ENCODE data around the gene SPON1. TPM values are rescaled to one million over a fixed set of nuclear protein-coding genes. Genes with fewer than 3 reads are reported as not detected.
"Not testable (repeated sequence)": the region's sequence is repeated elsewhere in the genome, so short reads cannot be mapped to it uniquely, and the experiment has no call there.

The SPON1 gene
- total RNA-seq, 1 donor from 2014 or later: 0.68 TPM

DNA sequence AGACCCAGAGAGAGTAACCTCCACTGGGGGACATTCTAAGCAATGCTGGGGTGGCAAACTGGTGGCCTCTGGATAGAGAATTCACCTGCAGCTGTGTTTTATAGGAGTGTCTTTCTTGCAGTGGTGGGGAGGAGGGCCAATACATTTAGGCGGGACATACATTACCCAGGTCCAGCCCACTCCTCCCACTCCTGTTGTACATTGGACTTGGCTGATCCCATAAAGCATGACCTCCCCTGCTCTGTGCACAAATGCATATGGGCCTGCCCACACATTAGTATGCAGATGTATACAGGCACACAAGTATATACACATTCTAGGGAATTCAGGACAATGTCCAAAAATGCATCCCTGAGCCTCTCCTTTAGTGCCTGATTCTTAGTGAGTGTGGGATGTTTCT, 297.4 kb downstream of the SPON1 start:
- no peak for DNase-seq (ENCODE audit: low spot score)
- peak; percentile 5 for ATAC-seq

DNA sequence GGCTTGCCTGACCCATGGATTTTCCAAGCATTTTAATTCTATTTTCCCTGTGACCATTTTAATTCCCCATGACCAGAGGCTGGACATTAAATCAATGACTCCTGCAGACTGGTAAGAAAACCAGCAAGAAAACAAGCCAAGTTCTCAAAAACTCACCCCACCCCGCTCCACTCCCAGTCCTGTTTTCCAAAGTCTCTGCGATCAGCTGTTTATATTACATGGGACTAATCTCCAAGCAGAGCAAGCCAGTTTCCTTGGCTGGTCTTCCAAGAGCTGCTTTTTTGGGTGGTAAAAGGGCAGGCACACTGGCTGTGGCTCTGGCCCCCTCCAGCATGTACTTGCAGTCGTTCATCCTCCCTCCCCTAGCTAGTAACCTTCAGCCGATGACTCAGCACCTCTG, 298.5 kb downstream of the SPON1 start:
- ATAC-seq (no peak), DNase-seq (ENCODE audit: low spot score) (no peak)

DNA sequence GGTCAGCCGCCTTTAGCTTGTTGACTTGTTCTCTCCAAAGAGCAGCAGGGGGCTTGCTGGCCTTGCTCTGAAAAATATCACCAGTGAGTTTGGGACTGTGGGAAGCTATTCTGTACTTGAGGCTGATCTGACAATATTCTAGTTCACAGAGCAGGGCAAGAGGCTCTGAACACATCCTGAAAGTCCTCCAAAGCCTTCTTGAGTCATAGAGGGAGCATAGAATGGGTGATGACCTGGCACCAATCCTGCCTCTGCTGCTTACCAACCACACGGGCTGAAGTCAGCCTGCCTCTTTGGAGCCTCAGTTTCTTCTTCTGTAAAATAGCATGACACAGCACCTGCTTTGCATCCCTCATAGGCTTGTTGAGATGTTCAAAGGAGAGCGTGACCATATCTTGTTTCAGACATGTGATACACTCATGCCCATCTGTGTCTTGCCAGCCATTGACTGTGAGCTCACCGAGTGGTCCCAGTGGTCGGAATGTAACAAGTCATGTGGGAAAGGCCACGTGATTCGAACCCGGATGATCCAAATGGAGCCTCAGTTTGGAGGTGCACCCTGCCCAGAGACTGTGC, 299.8 kb downstream of the SPON1 start:
- no peak for ATAC-seq

DNA sequence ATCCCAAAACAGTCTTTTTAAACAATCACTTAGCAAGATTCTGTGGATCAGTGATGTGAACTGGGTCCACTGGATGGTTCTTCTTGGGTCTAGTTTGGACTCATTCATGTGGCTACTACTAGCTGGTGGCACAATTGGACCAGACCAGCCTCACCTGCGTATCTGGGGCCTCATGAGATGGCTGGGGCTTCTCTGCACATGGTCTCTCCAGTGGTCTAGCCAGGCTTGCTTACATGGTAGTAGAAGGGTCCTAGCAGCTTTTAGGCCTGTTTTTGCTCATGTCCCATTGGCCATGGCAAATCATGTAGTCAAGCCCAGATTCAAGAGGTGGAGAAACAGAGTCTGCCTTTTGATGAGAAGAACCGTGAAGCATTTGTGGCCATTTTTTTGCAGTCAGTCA, 302.4 kb downstream of the SPON1 start:
- DNase-seq (ENCODE audit: low spot score) (no peak), ATAC-seq (no peak)

More for the DNA sequence above, 299.8 kb downstream of the SPON1 start:
- DNase-seq (ENCODE audit: low spot score): no peak

DNA sequence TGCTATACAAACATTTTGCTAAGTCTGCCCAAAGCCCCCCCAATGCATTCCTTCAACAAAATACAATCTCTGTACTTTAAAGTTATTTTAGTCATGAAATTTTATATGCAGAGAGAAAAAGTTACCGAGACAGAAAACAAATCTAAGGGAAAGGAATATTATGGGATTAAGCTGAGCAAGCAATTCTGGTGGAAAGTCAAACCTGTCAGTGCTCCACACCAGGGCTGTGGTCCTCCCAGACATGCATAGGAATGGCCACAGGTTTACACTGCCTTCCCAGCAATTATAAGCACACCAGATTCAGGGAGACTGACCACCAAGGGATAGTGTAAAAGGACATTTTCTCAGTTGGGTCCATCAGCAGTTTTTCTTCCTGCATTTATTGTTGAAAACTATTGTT, 304.1 kb downstream of the SPON1 start:
- no peak for ATAC-seq
- DNase-seq (ENCODE audit: low spot score): no peak

DNA sequence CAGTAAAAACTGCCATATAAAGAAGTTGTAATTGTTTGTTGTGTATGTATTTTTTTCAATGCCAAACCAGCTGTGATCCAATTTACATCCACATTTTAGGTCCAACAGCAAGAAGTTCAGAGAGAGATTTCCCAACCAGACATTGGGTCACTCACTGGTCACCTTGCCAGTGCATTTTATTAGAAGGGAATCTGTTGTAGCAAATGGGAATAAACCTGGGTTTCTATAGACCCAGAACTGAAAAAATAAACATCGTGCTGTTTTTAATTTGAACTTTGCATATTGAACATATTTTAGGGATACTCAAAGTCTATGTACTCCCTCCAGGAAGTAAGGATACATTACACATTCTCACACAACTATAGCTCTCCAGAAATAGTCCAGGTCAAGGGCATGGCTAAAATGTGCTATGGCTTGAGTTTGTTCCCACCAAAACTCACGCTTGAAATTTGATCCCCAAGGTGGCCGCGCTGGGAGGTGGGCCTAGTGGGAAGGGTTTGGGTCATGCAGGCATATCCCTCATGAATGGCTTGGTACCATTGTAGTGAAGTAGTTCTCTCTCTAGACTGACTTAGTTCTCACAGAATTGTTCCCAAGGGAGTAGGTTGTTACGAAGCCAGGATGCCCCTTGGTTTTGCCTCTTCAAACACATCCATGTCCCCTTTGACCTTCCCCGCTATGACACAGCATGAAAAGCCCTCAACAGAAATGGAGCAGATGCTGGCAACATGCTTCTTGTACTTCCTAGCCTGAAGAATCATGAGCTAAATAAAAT, 305.5 kb downstream of the SPON1 start:
- ATAC-seq (no peak), DNase-seq (ENCODE audit: low spot score) (no peak)

DNA sequence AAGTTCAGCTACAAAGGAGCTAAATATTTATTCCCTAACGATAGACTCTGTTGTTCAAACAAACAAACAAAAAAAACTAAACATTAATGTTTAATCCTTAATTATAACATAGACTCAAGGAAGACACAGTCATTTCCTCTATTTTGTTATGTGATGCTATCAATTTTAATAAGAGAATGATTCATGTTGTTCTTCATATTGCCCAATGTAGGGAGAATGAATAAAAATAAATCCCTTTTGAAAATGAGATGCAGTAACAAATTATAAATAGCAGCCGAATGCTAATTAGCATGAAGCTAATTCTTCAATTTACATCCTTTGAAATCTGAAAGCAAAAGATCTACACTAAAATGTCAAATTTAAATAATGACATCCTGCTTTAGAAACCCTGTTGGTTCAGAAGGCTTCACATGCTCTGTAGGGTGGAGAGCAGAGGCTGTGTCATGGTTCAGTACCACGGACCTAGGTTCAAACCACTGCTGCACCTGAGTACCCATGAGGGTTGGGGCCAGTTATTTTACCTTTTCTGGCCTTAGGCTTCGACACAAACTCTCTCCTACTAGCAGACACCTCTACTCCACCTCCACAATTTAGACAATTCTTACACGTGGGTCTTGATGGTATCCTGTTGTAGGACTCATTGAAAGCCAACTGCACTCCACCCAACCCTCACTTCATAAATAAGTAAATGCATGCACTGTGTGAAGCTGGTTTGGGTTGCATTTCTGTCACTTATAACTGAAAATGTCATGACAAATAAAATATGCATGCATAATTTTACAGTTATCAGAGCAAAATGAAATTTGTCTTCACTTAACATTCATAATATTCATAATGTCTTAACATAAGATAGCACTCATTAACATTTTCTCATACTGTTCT, 307.4 kb downstream of the SPON1 start:
- no peak for DNase-seq (ENCODE audit: low spot score)
- no peak for ATAC-seq

DNA sequence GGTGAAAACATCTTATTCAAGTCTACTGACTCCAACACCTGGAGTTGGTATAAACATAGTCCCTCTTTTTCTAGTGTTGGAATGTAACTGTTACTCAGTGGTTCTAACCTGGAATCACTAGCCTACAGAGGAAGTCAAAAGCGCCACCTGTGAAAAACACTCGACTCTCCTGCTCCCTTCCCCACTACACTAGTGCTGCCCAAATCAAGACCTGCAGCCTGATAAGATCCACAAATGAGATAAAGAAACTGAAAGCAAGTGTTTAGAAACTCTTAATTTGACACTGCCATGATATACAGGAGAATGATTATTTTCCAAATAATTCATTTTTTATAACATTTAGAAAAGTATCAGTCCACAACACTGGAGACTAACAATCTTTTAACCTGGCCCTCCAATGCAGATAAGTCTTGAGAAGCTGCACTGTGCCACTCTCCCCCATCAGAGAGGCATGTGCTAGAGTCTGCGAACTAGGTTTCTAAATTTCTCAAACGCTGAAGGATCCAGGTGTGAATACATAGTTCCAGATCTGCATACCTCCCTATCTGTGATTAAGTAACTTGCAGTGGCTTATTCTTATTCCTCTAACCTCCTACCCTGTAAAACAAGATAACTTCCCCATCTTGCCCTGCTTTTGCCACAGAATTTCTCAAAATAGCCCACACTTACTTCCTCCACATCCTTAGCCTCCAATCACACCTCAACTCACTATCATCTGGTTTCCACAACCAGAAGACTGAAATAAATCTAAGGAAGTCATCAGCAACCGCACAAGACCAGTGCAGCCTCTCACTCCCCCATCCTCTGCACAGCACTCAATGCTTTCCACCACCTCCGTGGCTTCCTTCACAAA, 308.4 kb downstream of the SPON1 start:
- DNase-seq (ENCODE audit: low spot score) (no peak), ATAC-seq (no peak)

DNA sequence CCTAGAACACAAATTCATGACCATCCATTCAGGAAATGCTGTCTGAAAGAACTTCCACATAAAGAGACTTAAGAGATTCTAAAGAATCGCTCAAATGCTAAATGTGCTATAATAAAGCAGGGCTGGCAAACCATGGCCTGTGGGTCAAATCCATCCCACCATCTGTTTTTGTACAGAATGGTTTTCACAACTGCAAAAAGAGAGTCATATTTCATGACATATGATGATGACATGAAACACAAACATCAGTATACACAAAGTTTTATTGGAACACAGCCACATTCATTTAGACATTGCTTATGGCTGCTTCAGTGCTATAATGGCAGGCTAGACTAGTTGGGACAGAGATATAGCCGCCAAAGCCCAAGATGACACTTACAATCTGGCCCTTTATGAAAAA, 311.4 kb downstream of the SPON1 start:
- no peak for DNase-seq (ENCODE audit: low spot score)
- ATAC-seq: no peak

DNA sequence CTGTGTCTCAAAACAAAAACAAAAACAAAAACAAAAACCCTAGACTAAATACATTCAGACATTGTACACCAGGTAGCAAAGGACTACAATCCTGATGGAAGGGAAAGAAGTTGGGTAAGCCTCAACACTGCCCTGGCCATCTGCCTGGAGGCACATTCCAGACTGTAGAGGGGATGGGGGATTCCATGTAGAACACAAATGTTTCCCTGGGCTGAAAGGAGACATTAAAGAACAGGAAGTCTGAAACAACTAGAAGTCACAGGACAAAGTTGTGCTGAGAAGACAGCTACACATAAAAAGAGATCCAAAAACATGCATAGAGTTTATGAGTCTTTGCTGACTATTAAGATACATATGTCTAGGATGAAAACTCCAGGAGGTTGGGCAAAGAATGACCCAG, 312.6 kb downstream of the SPON1 start:
- DNase-seq (ENCODE audit: low spot score) (no peak), ATAC-seq (no peak)

DNA sequence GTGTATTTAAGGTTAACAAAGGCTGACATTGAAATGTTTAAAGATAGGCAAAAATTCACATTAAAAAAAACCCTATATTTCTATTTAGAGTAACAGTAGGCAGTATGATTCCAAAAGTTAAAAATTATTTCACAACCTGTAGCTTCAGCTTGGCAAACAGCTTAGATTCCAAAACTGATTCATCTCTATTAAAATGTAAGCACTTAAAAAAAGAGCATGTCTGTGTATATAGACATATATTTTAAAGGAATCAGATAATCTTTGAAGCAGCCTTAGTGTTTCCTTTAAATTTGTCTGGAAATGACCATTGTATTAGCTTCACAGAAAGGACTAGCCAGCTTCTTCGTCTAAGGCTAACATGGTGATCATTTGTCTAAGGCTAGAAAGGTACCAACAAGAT, 316.3 kb downstream of the SPON1 start:
- DNase-seq (ENCODE audit: low spot score); ATAC-seq: not testable (repeated sequence)

DNA sequence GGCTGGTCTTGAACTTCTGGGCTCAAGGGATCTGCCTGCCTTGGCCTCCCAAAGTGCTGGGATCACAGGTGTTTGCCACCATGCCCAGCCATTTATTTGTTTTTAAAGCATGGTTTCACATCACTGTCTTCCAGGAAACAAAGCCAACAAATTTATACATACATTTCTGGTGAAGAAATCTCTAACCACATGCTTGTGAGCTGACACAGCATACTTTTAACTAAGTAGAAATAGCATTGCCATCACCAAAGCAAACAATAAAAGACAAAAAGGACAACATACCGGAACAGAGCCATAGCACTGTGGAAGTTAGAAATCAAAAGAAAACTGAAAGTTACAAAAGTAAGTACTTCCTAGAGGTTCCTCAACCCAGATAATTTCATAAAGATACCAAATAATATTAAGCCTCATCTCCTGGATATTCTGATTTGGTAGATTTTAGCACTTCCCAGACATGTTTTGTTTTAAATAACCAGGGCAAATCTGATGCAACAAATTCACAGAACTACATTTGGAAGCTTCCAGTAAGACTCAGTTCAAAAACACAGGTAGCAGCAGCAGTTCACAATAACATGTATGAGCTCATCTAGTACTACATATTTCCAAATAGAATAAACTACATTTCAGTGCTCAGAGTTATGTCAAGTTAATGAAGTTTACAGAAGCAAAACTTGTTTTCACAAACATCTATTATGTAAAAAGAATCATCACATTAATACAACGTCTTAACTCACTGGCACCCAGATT, 325.8 kb downstream of the SPON1 start:
- peak; percentile 36 for ATAC-seq

DNA sequence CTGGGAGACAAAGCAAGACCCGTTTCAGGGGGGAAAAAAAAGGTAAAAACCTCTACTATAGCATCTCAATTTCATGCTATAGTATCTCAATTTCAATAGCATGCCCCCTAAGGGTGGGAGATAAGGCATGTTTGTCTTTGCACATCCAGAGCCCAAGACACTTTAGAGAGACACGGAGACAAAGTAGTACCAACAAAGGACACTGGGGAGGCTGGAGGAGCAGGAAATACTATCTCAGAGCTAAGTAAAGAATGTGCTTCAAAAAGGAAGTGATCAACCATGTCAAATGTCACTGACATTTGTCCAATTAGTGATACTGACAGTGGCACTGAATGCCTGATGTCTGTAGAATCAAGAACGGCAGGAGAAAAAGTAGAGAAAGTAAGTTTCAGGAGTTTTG, 327.9 kb downstream of the SPON1 start:
- ATAC-seq (no peak), DNase-seq (ENCODE audit: low spot score) (no peak)

More for the DNA sequence above, 325.8 kb downstream of the SPON1 start:
- DNase-seq (ENCODE audit: low spot score): no peak

DNA sequence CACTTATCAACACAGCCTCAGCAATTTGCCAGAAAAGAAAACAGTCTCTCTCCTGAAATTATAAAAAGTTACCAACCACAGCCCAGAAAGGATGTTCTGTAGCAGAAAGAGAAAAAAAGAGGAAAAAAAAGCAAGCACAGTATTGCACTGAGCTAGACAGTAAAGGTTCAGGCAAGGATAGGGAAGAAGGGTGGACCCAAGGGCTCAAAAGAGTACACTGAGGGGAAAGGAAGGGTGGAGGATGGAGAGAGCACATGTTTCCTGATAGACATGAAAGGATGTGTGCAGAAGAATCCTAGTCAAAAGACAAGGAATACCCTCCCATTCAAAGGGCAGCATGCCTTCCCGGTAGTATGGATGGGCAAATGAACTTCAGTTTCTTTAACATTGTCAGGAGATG, 337.4 kb downstream of the SPON1 start:
- DNase-seq (ENCODE audit: low spot score): no peak
- ATAC-seq: no peak

DNA sequence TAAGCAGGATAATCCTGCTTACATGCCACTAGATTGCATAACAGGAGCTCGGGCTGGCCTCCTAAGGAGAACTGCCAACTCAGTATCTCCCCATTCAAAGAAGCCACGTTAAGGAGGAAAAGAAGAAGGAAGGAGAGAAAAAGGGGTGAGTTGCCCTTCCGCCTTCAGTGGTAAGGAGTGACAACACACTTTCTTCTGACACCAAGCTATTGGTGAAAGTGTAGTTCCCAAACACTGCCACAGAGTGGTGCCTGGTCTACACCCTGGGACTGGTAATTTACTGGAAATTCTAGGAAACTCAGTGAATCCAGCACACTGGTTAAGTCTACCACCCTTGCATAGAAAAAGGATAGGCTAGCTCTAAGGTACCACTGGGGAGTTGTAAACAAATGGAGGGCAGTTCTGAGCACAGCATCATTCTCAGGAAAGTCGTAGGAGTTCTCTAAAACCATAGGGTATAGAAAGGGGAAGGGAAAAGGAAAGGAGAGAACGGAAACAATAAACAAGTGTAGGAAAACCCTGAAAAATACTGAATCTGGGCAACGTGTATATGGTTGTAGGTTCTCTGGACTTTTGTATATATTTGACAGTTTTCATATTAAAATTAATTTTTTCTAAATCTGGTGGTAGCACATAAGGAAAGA, 338.3 kb downstream of the SPON1 start:
- ATAC-seq: peak; percentile 97
- DNase-seq (ENCODE audit: low spot score): peak; percentile 55

DNA sequence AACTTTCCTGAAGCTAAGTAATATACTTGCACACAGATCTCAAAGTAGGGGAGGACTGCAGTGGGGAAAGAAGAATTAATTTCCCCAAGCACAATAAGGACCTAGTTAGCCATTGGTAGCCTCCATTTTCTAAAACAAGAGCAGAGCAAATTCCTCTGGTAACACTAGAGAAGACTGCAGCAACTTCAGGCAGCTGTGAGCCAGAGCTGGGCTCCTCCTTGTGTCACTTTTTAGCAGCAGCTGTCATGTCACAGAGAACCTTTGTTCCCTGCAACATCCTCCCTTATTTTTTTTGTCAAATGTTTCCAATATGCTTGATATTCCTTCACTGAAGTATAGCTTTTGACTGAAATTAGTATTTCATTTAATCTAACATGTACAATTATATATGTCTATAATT, 342.1 kb downstream of the SPON1 start:
- ATAC-seq (no peak), DNase-seq (ENCODE audit: low spot score) (no peak)

DNA sequence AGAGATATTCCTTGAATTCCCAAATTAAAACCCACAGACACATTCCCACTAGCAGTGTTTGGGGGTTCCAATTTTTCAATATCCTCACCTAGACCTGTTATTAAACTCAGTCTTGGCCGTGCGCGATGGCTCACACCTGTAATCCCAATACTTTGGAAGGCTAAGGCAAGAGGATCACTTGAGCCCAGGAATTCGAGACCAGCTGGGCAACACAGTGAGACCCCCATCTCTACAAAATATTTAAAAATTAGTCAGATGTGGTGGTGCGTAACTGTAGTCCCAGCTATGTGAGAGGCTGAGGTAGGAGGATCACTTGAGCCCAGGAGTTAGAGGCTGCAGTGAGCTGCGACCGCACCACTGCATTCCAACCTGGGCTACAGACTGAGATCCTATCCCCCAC, 343.1 kb downstream of the SPON1 start:
- ATAC-seq (no peak), DNase-seq (ENCODE audit: low spot score) (no peak)

DNA sequence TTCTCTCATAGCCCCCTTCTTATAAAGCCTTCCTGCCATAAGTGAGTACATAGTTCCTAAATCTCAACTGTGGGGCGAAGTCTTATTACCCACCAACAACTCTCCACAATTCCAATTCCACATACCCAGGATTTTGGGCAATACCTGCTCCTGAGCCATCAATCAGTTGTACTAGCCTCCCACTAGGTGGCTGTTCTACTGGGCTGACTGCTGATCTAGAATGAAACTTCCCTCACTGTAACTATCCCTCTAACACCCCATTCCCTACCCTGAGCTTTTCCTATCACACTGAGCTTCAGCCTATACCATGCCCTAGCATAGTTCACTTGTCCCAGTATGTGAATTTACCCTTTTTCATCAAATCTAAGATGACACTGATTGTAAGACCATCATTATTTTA, 344.0 kb downstream of the SPON1 start:
- ATAC-seq: peak; percentile 32
- no peak for DNase-seq (ENCODE audit: low spot score)

DNA sequence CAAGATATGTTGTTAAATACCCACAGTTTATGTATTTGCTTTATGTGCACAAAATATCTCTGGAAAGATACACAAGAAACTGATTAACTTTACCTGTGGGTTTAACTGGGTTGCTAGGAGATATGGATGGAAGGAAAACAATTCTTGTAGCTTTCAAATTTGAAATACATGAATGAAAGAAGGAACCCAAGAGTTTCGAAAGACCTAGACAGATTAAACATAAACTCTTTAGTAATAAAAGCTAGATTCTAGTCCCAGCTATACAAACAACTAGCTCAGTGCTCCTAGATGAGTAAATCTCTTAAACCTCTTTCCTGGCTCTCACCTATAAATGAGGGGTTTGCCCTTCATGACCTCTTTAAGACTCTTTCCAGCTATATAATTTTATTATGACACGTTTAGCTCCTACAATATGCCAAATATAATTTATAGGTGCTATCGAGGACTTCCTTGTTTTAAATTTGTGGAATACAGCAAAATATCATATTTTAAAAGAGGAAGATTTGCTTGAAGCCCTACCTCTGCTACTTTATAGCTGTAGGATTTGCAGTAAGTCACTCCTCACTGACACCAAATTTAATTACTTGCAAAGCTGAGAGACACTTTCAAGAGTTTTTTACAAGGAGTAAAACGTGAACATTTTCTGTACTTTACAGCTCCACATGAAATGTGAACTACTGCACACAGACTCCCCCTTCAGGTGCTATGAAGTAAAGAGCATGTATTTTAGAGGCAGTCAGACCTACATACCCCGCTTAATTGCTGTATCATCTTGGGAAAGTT, 345.8 kb downstream of the SPON1 start:
- ATAC-seq (peak; percentile 86), DNase-seq (ENCODE audit: low spot score) (no peak)

Measured in left lobe of liver (tissue), 2 donors.